PFSK-1 (cell line): Measurements from ENCODE around the gene LAMC1.

Experiments
- FOXP2 ChIP-seq: optimal IDR thresholded peaks from 2 replicates; pipeline ENCODE3; 2011; ENCODE audit warnings: borderline replicate concordance, control low read depth, inconsistent platforms; ENCODE audit not compliant: insufficient read depth; ENCODE audit errors: extremely low read length, extremely low read depth
- POLR2AphosphoS5 ChIP-seq: IDR thresholded peaks from 2 replicates; pipeline ENCODE4 v1.6.1; 2012; ENCODE audit warnings: low read depth, mild to moderate bottlenecking, control low read depth, low read length, moderate library complexity
- SIN3A ChIP-seq: IDR thresholded peaks from 2 replicates; pipeline ENCODE4 v1.6.1; 2012; ENCODE audit warnings: mild to moderate bottlenecking, low read length, moderate library complexity, borderline replicate concordance; ENCODE audit not compliant: insufficient read depth
- TAF1 ChIP-seq: IDR thresholded peaks from 2 replicates; pipeline ENCODE4 v1.6.1; 2012; ENCODE audit warnings: low read length, control low read depth, borderline replicate concordance; ENCODE audit not compliant: insufficient read depth
- TF ChIP-seq, protein P1 (sequence below), 2 experiments: IDR thresholded peaks; 2 replicates each; pipeline versions ENCODE4 v1.6.1 to v1.8.0; 2011 to 2012; ENCODE audit warnings: low read depth in 2 of 2, low read length in 2 of 2, control low read depth in 1 of 2, inconsistent platforms in 1 of 2, mild to moderate bottlenecking in 1 of 2, moderate library complexity in 1 of 2; ENCODE audit not compliant: insufficient read depth in 1 of 2

Gene LAMC1

DNA sequence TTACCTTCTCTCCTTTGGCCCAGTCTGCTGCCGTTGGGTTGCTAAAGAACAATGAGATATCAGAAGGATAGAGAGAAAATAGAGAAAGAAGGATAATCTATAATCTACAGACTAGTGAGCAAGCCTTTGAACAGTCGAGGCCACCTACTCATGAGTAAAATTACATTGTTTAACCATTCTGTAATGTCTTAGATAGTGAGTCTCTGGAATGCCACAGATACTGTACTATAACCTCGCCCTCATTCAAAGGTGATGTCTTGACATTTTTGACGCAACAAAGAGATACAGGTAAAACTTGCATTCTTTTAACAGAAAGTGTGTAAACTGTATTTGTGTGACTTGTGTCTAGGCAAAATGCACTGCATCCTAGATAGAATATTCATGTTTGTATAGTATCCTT is 77.9 kb downstream of the LAMC1 start:
- TF ChIP-seq TAF1: no peak
- no peak for TF ChIP-seq FOXP2
- TF ChIP-seq POLR2AphosphoS5: no peak
- TF ChIP-seq, protein P1, sequence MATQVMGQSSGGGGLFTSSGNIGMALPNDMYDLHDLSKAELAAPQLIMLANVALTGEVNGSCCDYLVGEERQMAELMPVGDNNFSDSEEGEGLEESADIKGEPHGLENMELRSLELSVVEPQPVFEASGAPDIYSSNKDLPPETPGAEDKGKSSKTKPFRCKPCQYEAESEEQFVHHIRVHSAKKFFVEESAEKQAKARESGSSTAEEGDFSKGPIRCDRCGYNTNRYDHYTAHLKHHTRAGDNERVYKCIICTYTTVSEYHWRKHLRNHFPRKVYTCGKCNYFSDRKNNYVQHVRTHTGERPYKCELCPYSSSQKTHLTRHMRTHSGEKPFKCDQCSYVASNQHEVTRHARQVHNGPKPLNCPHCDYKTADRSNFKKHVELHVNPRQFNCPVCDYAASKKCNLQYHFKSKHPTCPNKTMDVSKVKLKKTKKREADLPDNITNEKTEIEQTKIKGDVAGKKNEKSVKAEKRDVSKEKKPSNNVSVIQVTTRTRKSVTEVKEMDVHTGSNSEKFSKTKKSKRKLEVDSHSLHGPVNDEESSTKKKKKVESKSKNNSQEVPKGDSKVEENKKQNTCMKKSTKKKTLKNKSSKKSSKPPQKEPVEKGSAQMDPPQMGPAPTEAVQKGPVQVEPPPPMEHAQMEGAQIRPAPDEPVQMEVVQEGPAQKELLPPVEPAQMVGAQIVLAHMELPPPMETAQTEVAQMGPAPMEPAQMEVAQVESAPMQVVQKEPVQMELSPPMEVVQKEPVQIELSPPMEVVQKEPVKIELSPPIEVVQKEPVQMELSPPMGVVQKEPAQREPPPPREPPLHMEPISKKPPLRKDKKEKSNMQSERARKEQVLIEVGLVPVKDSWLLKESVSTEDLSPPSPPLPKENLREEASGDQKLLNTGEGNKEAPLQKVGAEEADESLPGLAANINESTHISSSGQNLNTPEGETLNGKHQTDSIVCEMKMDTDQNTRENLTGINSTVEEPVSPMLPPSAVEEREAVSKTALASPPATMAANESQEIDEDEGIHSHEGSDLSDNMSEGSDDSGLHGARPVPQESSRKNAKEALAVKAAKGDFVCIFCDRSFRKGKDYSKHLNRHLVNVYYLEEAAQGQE (IDR thresholded peaks at IDR 0.05; ENCODE audit: insufficient read depth in 1 of 2, low read depth in 2 of 2, low read length in 2 of 2): no peak
- no peak for TF ChIP-seq SIN3A

GRCh38 chr1:183101841-183102276 is 78.6 kb downstream of the LAMC1 start:
- TF ChIP-seq FOXP2 (no peak), POLR2AphosphoS5 (no peak), TAF1 (no peak), SIN3A (no peak)
- TF ChIP-seq, protein P1 (IDR thresholded peaks at IDR 0.05; ENCODE audit: insufficient read depth in 1 of 2, low read depth in 2 of 2, low read length in 2 of 2): no peak

DNA sequence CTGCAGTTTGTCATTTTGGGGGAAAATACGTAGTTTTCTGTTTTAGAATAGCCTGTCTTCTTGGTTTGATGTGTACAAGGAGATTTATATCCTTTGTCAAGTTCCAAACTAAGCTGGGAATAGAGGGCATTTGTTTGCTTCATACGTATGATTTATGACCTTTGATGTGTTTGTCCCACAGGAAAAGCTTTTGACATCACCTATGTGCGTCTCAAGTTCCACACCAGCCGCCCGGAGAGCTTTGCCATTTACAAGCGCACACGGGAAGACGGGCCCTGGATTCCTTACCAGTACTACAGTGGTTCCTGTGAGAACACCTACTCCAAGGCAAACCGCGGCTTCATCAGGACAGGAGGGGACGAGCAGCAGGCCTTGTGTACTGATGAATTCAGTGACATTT is 79.9 kb downstream of the LAMC1 start:
- TF ChIP-seq SIN3A: no peak
- no peak for TF ChIP-seq POLR2AphosphoS5
- TF ChIP-seq, protein P1 (IDR thresholded peaks at IDR 0.05; ENCODE audit: insufficient read depth in 1 of 2, low read depth in 2 of 2, low read length in 2 of 2): no peak
- no peak for TF ChIP-seq TAF1
- TF ChIP-seq FOXP2: no peak

DNA sequence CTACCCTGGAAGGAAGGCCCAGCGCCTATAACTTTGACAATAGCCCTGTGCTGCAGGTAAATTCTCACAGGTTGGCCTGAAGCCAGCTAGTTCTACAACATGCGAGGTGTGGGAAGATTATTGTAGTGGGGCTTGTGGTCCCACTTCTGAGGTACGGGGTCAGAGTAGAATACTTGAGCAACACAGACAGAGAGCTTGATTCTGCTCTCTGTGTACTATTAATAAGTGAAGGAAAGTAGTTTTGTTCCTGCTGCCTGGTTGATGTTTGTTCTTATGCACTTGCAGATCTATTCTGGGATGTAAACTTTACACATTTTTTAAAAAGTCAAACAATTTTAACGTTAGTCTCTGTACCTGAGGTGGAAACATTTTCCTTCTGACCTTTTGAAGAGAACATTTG is 80.4 kb downstream of the LAMC1 start:
- TF ChIP-seq POLR2AphosphoS5 (no peak), TAF1 (no peak), SIN3A (no peak), FOXP2 (no peak)
- TF ChIP-seq, protein P1 (IDR thresholded peaks at IDR 0.05; ENCODE audit: insufficient read depth in 1 of 2, low read depth in 2 of 2, low read length in 2 of 2): no peak

- TF ChIP-seq, protein P1 (IDR thresholded peaks at IDR 0.05; ENCODE audit: insufficient read depth in 1 of 2, low read depth in 2 of 2, low read length in 2 of 2): no peak
- TF ChIP-seq FOXP2 (no peak), TAF1 (no peak), POLR2AphosphoS5 (no peak), SIN3A (no peak)
Observed at GRCh38 chr1:183105449-183105848, 82.2 kb downstream of the LAMC1 start.
